ENCODE data around the gene CTU2.

Gene CTU2

GRCh38 chr16:88733630-88734360 is 27.5 kb downstream of the CTU2 start:
- ChIA-PET POLR2A (interaction anchor here (1.4 to 1.5 kb wide), 2 partner anchors 18 to 51 kb away, joined by 3 read pairs; partner anchors contain the start of gene PIEZO1), CTCF (interaction anchor here (0.7 to 1.8 kb wide), 3 partner anchors 10 to 433 kb away, joined by 4 to 7 read pairs (median 4); no protein-coding TSS in a partner anchor)
- H3K4me1 ChIP-seq (ENCODE audit: control insufficient read depth, insufficient read depth, low read length), result no peaks in the 10 kb centered on the region; the same call in 1 of the 2 replicates
- H3K36me3 ChIP-seq (ENCODE audit: control insufficient read depth in 2 of 2, insufficient read depth in 1 of 2, low read length in 2 of 2), result peaks cover 0 to 59% of the 10 kb centered on the region in 2 experiments; a peak in 1 of 3 replicates
- TF ChIP-seq ZFP69B (tag by site-specific recombination; IDR thresholded peaks at IDR 0.05), result no peak
- TF ChIP-seq TRIM28 (IDR thresholded peaks at IDR 0.05; ENCODE audit: borderline replicate concordance, low read length), result no peak
- TF ChIP-seq, protein P1, sequence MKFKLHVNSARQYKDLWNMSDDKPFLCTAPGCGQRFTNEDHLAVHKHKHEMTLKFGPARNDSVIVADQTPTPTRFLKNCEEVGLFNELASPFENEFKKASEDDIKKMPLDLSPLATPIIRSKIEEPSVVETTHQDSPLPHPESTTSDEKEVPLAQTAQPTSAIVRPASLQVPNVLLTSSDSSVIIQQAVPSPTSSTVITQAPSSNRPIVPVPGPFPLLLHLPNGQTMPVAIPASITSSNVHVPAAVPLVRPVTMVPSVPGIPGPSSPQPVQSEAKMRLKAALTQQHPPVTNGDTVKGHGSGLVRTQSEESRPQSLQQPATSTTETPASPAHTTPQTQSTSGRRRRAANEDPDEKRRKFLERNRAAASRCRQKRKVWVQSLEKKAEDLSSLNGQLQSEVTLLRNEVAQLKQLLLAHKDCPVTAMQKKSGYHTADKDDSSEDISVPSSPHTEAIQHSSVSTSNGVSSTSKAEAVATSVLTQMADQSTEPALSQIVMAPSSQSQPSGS (tag by site-specific recombination; IDR thresholded peaks at IDR 0.05; ENCODE audit: low read depth), result no peak
- H3K27ac ChIP-seq (ENCODE audit: extremely low read depth, low read depth, low read length), result no peak overlapping the region
- H3K4me3 ChIP-seq (ENCODE audit: low read depth, low read length), result no peak overlapping the region
- no peaks in the 10 kb centered on the region for H3K9me3 ChIP-seq (ENCODE audit: control insufficient read depth, insufficient read depth, low read depth, low read length)

GRCh38 chr16:88734361-88734728 is 28.0 kb downstream of the CTU2 start:
- Histone ChIP-seq H3K4me1 (ENCODE audit: control insufficient read depth, insufficient read depth, low read length) (no peaks in the 10 kb centered on the region; the same call in 1 of the 2 replicates), H3K27ac (ENCODE audit: extremely low read depth, low read depth, low read length) (no peak overlapping the region), H3K9me3 (ENCODE audit: control insufficient read depth, insufficient read depth, low read depth, low read length) (no peaks in the 10 kb centered on the region), H3K36me3 (ENCODE audit: control insufficient read depth in 2 of 2, insufficient read depth in 1 of 2, low read length in 2 of 2) (peaks cover 0 to 59% of the 10 kb centered on the region in 2 experiments; a peak in 1 of 3 replicates), H3K4me3 (ENCODE audit: low read depth, low read length) (no peak overlapping the region)
- ChIA-PET POLR2A (interaction anchor here (1.4 to 1.5 kb wide), 2 partner anchors 18 to 50 kb away, joined by 3 read pairs; partner anchors contain the start of gene PIEZO1), CTCF (interaction anchor here (1.8 kb wide), 1 partner anchor 9 kb away, joined by 7 read pairs; no protein-coding TSS in a partner anchor)
- TF ChIP-seq ZNF416 (tag by site-specific recombination; IDR thresholded peaks at IDR 0.05) (no peak), ZNF239 (tag by site-specific recombination; IDR thresholded peaks at IDR 0.05) (no peak), ZNF596 (tag by site-specific recombination; IDR thresholded peaks at IDR 0.05) (no peak), ZNF624 (tag by site-specific recombination; IDR thresholded peaks at IDR 0.05) (no peak), OSR2 (tag by site-specific recombination; IDR thresholded peaks at IDR 0.05) (no peak), ZNF548 (tag by site-specific recombination; IDR thresholded peaks at IDR 0.05) (no peak), ZNF302 (tag by site-specific recombination; IDR thresholded peaks at IDR 0.05; ENCODE audit: low read depth) (no peak), IKZF3 (tag by site-specific recombination; IDR thresholded peaks at IDR 0.05) (no peak), ZNF791 (tag by site-specific recombination; IDR thresholded peaks at IDR 0.05) (no peak), ZNF114 (tag by site-specific recombination; IDR thresholded peaks at IDR 0.05) (no peak)
- TF ChIP-seq, protein P2, sequence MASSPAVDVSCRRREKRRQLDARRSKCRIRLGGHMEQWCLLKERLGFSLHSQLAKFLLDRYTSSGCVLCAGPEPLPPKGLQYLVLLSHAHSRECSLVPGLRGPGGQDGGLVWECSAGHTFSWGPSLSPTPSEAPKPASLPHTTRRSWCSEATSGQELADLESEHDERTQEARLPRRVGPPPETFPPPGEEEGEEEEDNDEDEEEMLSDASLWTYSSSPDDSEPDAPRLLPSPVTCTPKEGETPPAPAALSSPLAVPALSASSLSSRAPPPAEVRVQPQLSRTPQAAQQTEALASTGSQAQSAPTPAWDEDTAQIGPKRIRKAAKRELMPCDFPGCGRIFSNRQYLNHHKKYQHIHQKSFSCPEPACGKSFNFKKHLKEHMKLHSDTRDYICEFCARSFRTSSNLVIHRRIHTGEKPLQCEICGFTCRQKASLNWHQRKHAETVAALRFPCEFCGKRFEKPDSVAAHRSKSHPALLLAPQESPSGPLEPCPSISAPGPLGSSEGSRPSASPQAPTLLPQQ (tag by site-specific recombination; IDR thresholded peaks at IDR 0.05), result no peak
- TF ChIP-seq, protein P3, sequence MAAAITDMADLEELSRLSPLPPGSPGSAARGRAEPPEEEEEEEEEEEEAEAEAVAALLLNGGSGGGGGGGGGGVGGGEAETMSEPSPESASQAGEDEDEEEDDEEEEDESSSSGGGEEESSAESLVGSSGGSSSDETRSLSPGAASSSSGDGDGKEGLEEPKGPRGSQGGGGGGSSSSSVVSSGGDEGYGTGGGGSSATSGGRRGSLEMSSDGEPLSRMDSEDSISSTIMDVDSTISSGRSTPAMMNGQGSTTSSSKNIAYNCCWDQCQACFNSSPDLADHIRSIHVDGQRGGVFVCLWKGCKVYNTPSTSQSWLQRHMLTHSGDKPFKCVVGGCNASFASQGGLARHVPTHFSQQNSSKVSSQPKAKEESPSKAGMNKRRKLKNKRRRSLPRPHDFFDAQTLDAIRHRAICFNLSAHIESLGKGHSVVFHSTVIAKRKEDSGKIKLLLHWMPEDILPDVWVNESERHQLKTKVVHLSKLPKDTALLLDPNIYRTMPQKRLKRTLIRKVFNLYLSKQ (tag by site-specific recombination; IDR thresholded peaks at IDR 0.05; ENCODE audit: borderline replicate concordance), result no peak

DNA sequence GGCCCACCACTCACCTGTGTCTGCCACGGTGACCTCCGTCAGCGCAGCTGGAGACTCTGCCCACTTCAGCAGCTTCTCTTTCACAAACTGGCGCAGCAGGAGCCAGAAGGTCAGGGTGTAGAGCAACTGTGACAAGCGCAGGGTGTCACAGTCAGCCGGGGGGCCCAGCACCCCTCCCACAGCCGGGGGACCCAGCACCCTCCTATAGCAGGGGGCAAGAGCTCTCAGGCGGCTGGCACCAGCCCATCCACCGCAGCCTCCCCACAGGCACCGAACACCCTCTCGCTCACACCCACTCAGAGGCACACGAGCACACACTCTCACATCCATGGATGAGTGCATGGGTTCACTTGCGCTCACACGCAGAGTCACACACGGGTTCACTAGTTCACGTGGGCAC is 28.8 kb downstream of the CTU2 start:
- Histone ChIP-seq H3K9me3 (ENCODE audit: control insufficient read depth, insufficient read depth, low read depth, low read length) (no peaks in the 10 kb centered on the region), H3K4me1 (ENCODE audit: control insufficient read depth, insufficient read depth, low read length) (no peaks in the 10 kb centered on the region; the same call in 1 of the 2 replicates), H3K27ac (ENCODE audit: extremely low read depth, low read depth, low read length) (no peak overlapping the region), H3K4me3 (ENCODE audit: low read depth, low read length) (no peak overlapping the region), H3K36me3 (ENCODE audit: control insufficient read depth in 2 of 2, insufficient read depth in 1 of 2, low read length in 2 of 2) (peaks cover 0 to 61% of the 10 kb centered on the region in 2 experiments; a peak in 1 of 3 replicates)
- ChIA-PET POLR2A (interaction anchor here (0.6 to 1.2 kb wide), 2 partner anchors 67 to 75 kb away, joined by 3 to 4 read pairs; no protein-coding TSS in a partner anchor), CTCF (interaction anchor here (0.8 to 1.8 kb wide), 2 partner anchors 8 to 65 kb away, joined by 3 to 7 read pairs; no protein-coding TSS in a partner anchor)
- TF ChIP-seq ZNF596 (tag by site-specific recombination; IDR thresholded peaks at IDR 0.05) (no peak), ZFP37 (tag by site-specific recombination; IDR thresholded peaks at IDR 0.05) (no peak), TSHZ1 (tag by site-specific recombination; IDR thresholded peaks at IDR 0.05; ENCODE audit: borderline replicate concordance) (no peak), ZNF23 (tag by site-specific recombination; IDR thresholded peaks at IDR 0.05; ENCODE audit: borderline replicate concordance) (no peak)
- TF ChIP-seq, protein P4, sequence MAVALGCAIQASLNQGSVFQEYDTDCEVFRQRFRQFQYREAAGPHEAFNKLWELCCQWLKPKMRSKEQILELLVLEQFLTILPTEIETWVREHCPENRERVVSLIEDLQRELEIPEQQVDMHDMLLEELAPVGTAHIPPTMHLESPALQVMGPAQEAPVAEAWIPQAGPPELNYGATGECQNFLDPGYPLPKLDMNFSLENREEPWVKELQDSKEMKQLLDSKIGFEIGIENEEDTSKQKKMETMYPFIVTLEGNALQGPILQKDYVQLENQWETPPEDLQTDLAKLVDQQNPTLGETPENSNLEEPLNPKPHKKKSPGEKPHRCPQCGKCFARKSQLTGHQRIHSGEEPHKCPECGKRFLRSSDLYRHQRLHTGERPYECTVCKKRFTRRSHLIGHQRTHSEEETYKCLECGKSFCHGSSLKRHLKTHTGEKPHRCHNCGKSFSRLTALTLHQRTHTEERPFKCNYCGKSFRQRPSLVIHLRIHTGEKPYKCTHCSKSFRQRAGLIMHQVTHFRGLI (tag by site-specific recombination; IDR thresholded peaks at IDR 0.05), result no peak

Measured in HEK293 (cell line).